ENCODE results near the gene NEUROD2. TPM values are rescaled to one million over a fixed set of nuclear protein-coding genes. Genes with fewer than 3 reads are reported as not detected.

Gene NEUROD2
- total and polyA plus RNA-seq, 2 of the 8 experiments (the other 6 are each of a cell fraction or from before 2014, with no cell fraction given) = not detected

DNA sequence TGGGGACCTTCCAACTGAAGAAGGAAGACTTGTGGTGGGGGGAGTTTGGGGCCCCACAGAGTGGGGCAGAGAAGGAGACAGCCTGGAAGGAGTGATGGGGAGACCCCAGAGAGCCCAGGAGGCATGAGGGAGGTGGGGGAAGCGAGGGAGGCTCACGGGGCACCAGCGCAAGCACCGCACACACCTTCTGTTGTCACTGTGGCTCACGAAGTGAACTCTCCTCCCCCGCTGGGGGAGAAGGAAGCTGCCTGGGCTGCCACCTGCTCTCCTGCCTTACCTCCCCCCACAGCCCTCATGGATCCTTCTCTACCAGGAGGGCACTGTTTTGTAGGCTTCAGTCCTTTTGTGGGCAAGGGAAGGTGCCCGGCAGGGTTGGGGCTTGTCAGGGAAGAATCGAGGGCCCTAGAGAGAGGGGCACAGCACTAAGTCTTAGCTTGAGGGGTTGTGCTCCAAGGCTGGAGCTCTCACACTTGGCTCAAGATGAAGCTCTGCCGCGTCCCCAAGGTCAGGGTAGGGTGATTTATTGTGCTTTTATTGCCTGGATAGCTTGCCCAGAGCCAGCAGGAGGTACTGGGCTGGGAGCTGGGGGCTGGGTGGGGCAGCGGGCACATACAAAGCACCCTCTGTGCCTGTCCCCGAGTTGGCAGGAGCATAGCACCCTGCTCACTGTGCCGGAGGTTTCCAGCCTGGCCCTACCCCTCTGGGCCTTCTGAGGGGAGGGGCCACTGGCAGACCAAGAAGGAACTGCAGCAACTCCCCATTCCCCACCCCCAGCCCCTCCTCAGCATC is 24.6 kb upstream of the NEUROD2 start:
- Histone ChIP-seq H2BK12ac (ENCODE audit: low read depth, low read length) (peak overlapping the region; percentile 75; the same call in 1 of the 2 replicates), H2BK120ac (replicated peaks; ENCODE audit: low read depth, low read length) (no peak overlapping the region), H3K79me1 (ENCODE audit: low read depth, low read length) (0 out of 2 replicates have a peak, but pooled peaks cover 2% of the 10 kb centered on the region), H3K23me2 (ENCODE audit: low read depth, low read length) (peaks cover 4% of the 10 kb centered on the region; the same call in 1 of the 2 replicates), H3K4ac (replicated peaks; ENCODE audit: insufficient read length, low read depth, low read length) (no peak overlapping the region), H4K5ac (ENCODE audit: insufficient read length, low read depth, low read length) (no peak overlapping the region), H2AFZ (ENCODE audit: low read length) (no peak overlapping the region), H2BK15ac (ENCODE audit: low read length) (no peak overlapping the region; the same call in 1 of the 2 replicates), H3K4me3 (ENCODE audit: extremely low read depth in 1 of 4, insufficient read depth in 2 of 4, low read depth in 3 of 4, low read length in 4 of 4) (no peak overlapping the region), H2AK5ac (ENCODE audit: low read depth, low read length) (0 out of 2 replicates have a peak overlapping the region, but pooled peaks have one; percentile 7), H3K27me3 (replicated peaks in 1 of 4; ENCODE audit: control insufficient read depth in 3 of 4, extremely low read depth in 1 of 4, insufficient read depth in 3 of 4, low read length in 3 of 4) (peaks cover 2 to 12% (median 9%) of the 10 kb centered on the region in 4 experiments; a peak in 6 of 7 replicates), H3K9ac (replicated peaks in 1 of 4; ENCODE audit: extremely low read depth in 1 of 4, low read depth in 3 of 4, low read length in 3 of 4) (no peak overlapping the region), H4K91ac (replicated peaks; ENCODE audit: insufficient read length, low read length) (peak overlapping the region; percentile 59), H4K20me1 (replicated peaks in 1 of 2; ENCODE audit: control insufficient read depth in 1 of 2, insufficient read depth in 2 of 2, low read length in 2 of 2) (no peaks in the 10 kb centered on the region), H3K23ac (ENCODE audit: insufficient read length) (no peak overlapping the region), H3K9me3 (ENCODE audit: insufficient read depth in 2 of 2, low read depth in 1 of 2, low read length in 1 of 2) (no peaks in the 10 kb centered on the region), H3K14ac (ENCODE audit: insufficient read length) (no peak overlapping the region), H3K79me2 (ENCODE audit: control insufficient read depth in 1 of 2, insufficient read depth in 2 of 2, low read length in 2 of 2) (no peaks in the 10 kb centered on the region), H3K4me1 (replicated peaks in 1 of 4; ENCODE audit: control insufficient read depth in 3 of 4, insufficient read depth in 4 of 4, low read length in 3 of 4) (peaks cover 14 to 61% (median 51%) of the 10 kb centered on the region in 4 experiments), H3K4me2 (ENCODE audit: insufficient read depth in 1 of 2, low read depth in 2 of 2, low read length in 2 of 2) (0 out of 4 replicates have a peak overlapping the region, but pooled peaks of 1 of the 2 experiments have one; percentile 9), H2BK5ac (ENCODE audit: low read depth, low read length) (peak overlapping the region; percentile 83; the same call in 1 of the 2 replicates), H2BK20ac (ENCODE audit: low read length) (peak overlapping the region; percentile 84; the same call in 1 of the 2 replicates), H3K18ac (ENCODE audit: extremely low read depth, low read length) (peak overlapping the region; percentile 34), H3K27ac (ENCODE audit: low read depth, low read length) (no peak overlapping the region), H4K8ac (ENCODE audit: extremely low read depth, insufficient read depth, low read length) (no peak overlapping the region), H3K36me3 (ENCODE audit: control insufficient read depth in 2 of 4, insufficient read depth in 4 of 4, low read length in 3 of 4) (no peaks in the 10 kb centered on the region), H3K56ac (replicated peaks; ENCODE audit: insufficient read length, low read depth, low read length) (no peak overlapping the region)
- ChIA-PET CTCF (ENCODE audit: partially characterized antibody) (interaction anchor here (0.9 to 49.2 kb wide), 7 partner anchors 7 to 103 kb away, joined by 3 to 1885 read pairs (median 18); partner anchors contain the start of genes ERBB2, PGAP3, PNMT and PPP1R1B), POLR2A (ENCODE audit: partially characterized antibody) (interaction anchor here (0.7 to 5.8 kb wide), 8 partner anchors 13 to 63 kb away, joined by 3 to 39 read pairs (median 4); partner anchors contain the start of genes PNMT and TCAP)
- WGBS, 2 experiments (ENCODE audit: extremely low coverage in 1 of 2, insufficient coverage in 1 of 2, insufficient read length in 1 of 2, insufficient replicate concordance in 2 of 2, low coverage in 1 of 2, low lambda C conversion rate in 2 of 2, missing lambda C conversion rate in 1 of 2) = 79% methylated on average over 12 of the region's 13 CpGs; no CpG with 5 or more reads in 1 of the 2 experiments
- FAIRE-seq = no peak
- no peak for TF ChIP-seq BCL11A (IDR thresholded peaks at IDR 0.05; ENCODE audit: low read depth in 2 of 2, low read length in 2 of 2)
- no peak for TF ChIP-seq MAFK (IDR thresholded peaks at IDR 0.05; ENCODE audit: low read depth, low read length)
- no peak for TF ChIP-seq JUND (IDR thresholded peaks at IDR 0.05; ENCODE audit: low read length)
- DNase-seq (ENCODE audit: low read depth in 1 of 2, low spot score in 2 of 2) = no peak
